GM12891 (cell line): Measurements from ENCODE around the gene CBX5.

Experiments
- DNase-seq: peaks from one replicate; pipeline ENCODE4 v3.0.0; 2011; ENCODE audit warnings: low spot score; ENCODE audit not compliant: insufficient read length
- FAIRE-seq: peaks from 2 replicates; lab custom pipeline; 2011; peaks lifted over from hg19 to GRCh38; lab: Jason Lieb, UNC
- PAX5 ChIP-seq: IDR thresholded peaks from 2 replicates; pipeline ENCODE4 v1.6.1; 2011; ENCODE audit warnings: low read length, moderate library complexity, mild to moderate bottlenecking; ENCODE audit not compliant: insufficient read depth, severe bottlenecking
- POLR2A ChIP-seq: IDR thresholded peaks from 2 replicates; pipeline ENCODE4 v1.6.1; 2011; ENCODE audit warnings: low read depth, low read length, control low read depth
- POLR2AphosphoS5 ChIP-seq: IDR thresholded peaks from 2 replicates; pipeline ENCODE4 v1.6.1; 2011; ENCODE audit warnings: low read depth, low read length, control low read depth
- POU2F2 ChIP-seq: IDR thresholded peaks from 2 replicates; pipeline ENCODE4 v1.6.1; 2011; ENCODE audit warnings: low read depth, mild to moderate bottlenecking, control low read depth, low read length, moderate library complexity
- SPI1 ChIP-seq: IDR thresholded peaks from 2 replicates; pipeline ENCODE4 v1.6.1; 2011; ENCODE audit warnings: low read depth, low read length, control low read depth
- TAF1 ChIP-seq: IDR thresholded peaks from 2 replicates; pipeline ENCODE4 v1.6.1; 2011; ENCODE audit warnings: low read depth, low read length, control low read depth

CBX5 gene

GRCh38 chr12:54214553-54215406 is 65.1 kb downstream of the CBX5 start:
- peak; percentile 66 for FAIRE-seq
- TF ChIP-seq PAX5 (no peak), POLR2AphosphoS5 (no peak), POU2F2 (peak; percentile 92), SPI1 (no peak), POLR2A (no peak)

GRCh38 chr12:54213079-54213478 is 66.8 kb downstream of the CBX5 start:
- no peak for TF ChIP-seq TAF1
- TF ChIP-seq PAX5, result no peak
- TF ChIP-seq POLR2AphosphoS5, result no peak
- no peak for TF ChIP-seq SPI1
- TF ChIP-seq POU2F2, result no peak
- TF ChIP-seq POLR2A, result no peak
- FAIRE-seq (no peak), DNase-seq (no peak)

More at GRCh38 chr12:54214553-54215406, 65.1 kb downstream of the CBX5 start:
- DNase-seq, result peak; percentile 77

GRCh38 chr12:54211920-54212319 is 68.0 kb downstream of the CBX5 start:
- FAIRE-seq, result no peak
- TF ChIP-seq PAX5, result no peak
- no peak for TF ChIP-seq POU2F2
- no peak for TF ChIP-seq TAF1
- TF ChIP-seq SPI1, result no peak
- no peak for TF ChIP-seq POLR2AphosphoS5
- TF ChIP-seq POLR2A, result no peak
- DNase-seq, result no peak

- FAIRE-seq (no peak), DNase-seq (no peak)
- TF ChIP-seq POU2F2 (no peak), POLR2AphosphoS5 (no peak), PAX5 (no peak), POLR2A (no peak), TAF1 (no peak), SPI1 (no peak)
Observed at GRCh38 chr12:54210400-54210790, 69.5 kb downstream of the CBX5 start.

- FAIRE-seq, result no peak
- DNase-seq, result no peak
- no peak for TF ChIP-seq PAX5
- TF ChIP-seq POLR2AphosphoS5, result no peak
- no peak for TF ChIP-seq SPI1
- no peak for TF ChIP-seq POLR2A
- no peak for TF ChIP-seq POU2F2
- TF ChIP-seq TAF1, result no peak
Observed at GRCh38 chr12:54208591-54208990, 71.3 kb downstream of the CBX5 start.

- TF ChIP-seq PAX5 (no peak), TAF1 (no peak), SPI1 (no peak), POLR2AphosphoS5 (no peak), POLR2A (no peak), POU2F2 (no peak)
- DNase-seq (peak; percentile 68), FAIRE-seq (peak; percentile 78)
Observed at GRCh38 chr12:54207539-54208294, 72.2 kb downstream of the CBX5 start.

- no peak for DNase-seq
- no peak for TF ChIP-seq POU2F2
- no peak for TF ChIP-seq TAF1
- TF ChIP-seq SPI1, result no peak
- no peak for TF ChIP-seq PAX5
- TF ChIP-seq POLR2AphosphoS5, result no peak
- no peak for TF ChIP-seq POLR2A
- FAIRE-seq, result no peak
Observed at GRCh38 chr12:54206791-54207190, 73.1 kb downstream of the CBX5 start.

- DNase-seq (no peak), FAIRE-seq (no peak)
- TF ChIP-seq TAF1 (no peak), POU2F2 (no peak), POLR2AphosphoS5 (no peak), POLR2A (no peak), SPI1 (no peak), PAX5 (no peak)
Observed at GRCh38 chr12:54204316-54204715, 75.6 kb downstream of the CBX5 start.

GRCh38 chr12:54201001-54201794 is 78.7 kb downstream of the CBX5 start:
- FAIRE-seq (peak; percentile 51), DNase-seq (peak; percentile 77)
- no peak for TF ChIP-seq POLR2A
- TF ChIP-seq SPI1, result no peak
- TF ChIP-seq POLR2AphosphoS5, result no peak
- TF ChIP-seq POU2F2, result no peak
- no peak for TF ChIP-seq PAX5
